GM21717 (cell line): ENCODE data around the gene IFNL3.

Source experiments
- ATAC-seq: cut with Tn5 transposase; IDR thresholded peaks from one replicate; pipeline ENCODE4 v1.9.1; 2021; ENCODE audit warnings: mild to moderate bottlenecking, moderate library complexity; ENCODE audit not compliant: unreplicated experiment

Gene IFNL3

GRCh38 chr19:39194832-39195542, 49.8 kb downstream of the IFNL3 start:
- ATAC-seq = no peak

GRCh38 chr19:39193803-39194202, 51.0 kb downstream of the IFNL3 start:
- ATAC-seq = no peak
